ENCODE measurements around the gene GLOD5. TPM values are rescaled to one million over a fixed set of nuclear protein-coding genes. Genes with fewer than 3 reads are reported as not detected.

GLOD5 gene
- total and polyA plus RNA-seq, 2 of the 8 experiments (the other 6 are each of a cell fraction or from before 2014, with no cell fraction given) = 0.18 TPM; not detected in 1

- H2BK120ac ChIP-seq (replicated peaks; ENCODE audit: low read depth, low read length) = no peak overlapping the region
- no peaks in the 10 kb centered on the region for H4K20me1 ChIP-seq (replicated peaks in 1 of 2; ENCODE audit: control insufficient read depth in 1 of 2, insufficient read depth in 2 of 2, low read length in 2 of 2)
- H4K5ac ChIP-seq (ENCODE audit: insufficient read length, low read depth, low read length) = no peak overlapping the region
- H3K27ac ChIP-seq (ENCODE audit: low read depth, low read length) = no peak overlapping the region
- no peaks in the 10 kb centered on the region for H3K36me3 ChIP-seq (ENCODE audit: control insufficient read depth in 2 of 4, insufficient read depth in 4 of 4, low read length in 3 of 4)
- no peaks in the 10 kb centered on the region for H3K79me1 ChIP-seq (ENCODE audit: low read depth, low read length)
- H3K4me3 ChIP-seq (ENCODE audit: extremely low read depth in 1 of 4, insufficient read depth in 2 of 4, low read depth in 3 of 4, low read length in 4 of 4) = no peak overlapping the region
- no peak overlapping the region for H2AFZ ChIP-seq (ENCODE audit: low read length)
- ChIA-PET POLR2A (ENCODE audit: partially characterized antibody) (interaction anchor here (0.8 kb wide), 1 partner anchor 187 kb away, joined by 3 read pairs; no protein-coding TSS in a partner anchor), CTCF (ENCODE audit: partially characterized antibody) (no interaction called here)
- no peak overlapping the region for H3K4ac ChIP-seq (replicated peaks; ENCODE audit: insufficient read length, low read depth, low read length)
- no peaks in the 10 kb centered on the region for H3K79me2 ChIP-seq (ENCODE audit: control insufficient read depth in 1 of 2, insufficient read depth in 2 of 2, low read length in 2 of 2)
- no peaks in the 10 kb centered on the region; a peak in 1 of 7 replicates for H3K27me3 ChIP-seq (replicated peaks in 1 of 4; ENCODE audit: control insufficient read depth in 3 of 4, extremely low read depth in 1 of 4, insufficient read depth in 3 of 4, low read length in 3 of 4)
- H3K23ac ChIP-seq (ENCODE audit: insufficient read length) = no peak overlapping the region
- no peak overlapping the region for H3K9ac ChIP-seq (replicated peaks in 1 of 4; ENCODE audit: extremely low read depth in 1 of 4, low read depth in 3 of 4, low read length in 3 of 4)
- no peak overlapping the region for H3K56ac ChIP-seq (replicated peaks; ENCODE audit: insufficient read length, low read depth, low read length)
- H4K8ac ChIP-seq (ENCODE audit: extremely low read depth, insufficient read depth, low read length) = no peak overlapping the region
- no peak overlapping the region for H3K14ac ChIP-seq (ENCODE audit: insufficient read length)
- H2BK20ac ChIP-seq (ENCODE audit: low read length) = no peak overlapping the region
- FAIRE-seq (no peak), DNase-seq (ENCODE audit: low read depth in 1 of 2, low spot score in 2 of 2) (no peak)
- no peak overlapping the region for H2BK5ac ChIP-seq (ENCODE audit: low read depth, low read length)
- H4K91ac ChIP-seq (replicated peaks; ENCODE audit: insufficient read length, low read length) = no peak overlapping the region
- H2BK15ac ChIP-seq (ENCODE audit: low read length) = no peak overlapping the region
- no peaks in the 10 kb centered on the region for H3K4me1 ChIP-seq (replicated peaks in 1 of 4; ENCODE audit: control insufficient read depth in 3 of 4, insufficient read depth in 4 of 4, low read length in 3 of 4)
- no peak overlapping the region for H3K4me2 ChIP-seq (ENCODE audit: insufficient read depth in 1 of 2, low read depth in 2 of 2, low read length in 2 of 2)
- no peak overlapping the region for H2AK5ac ChIP-seq (ENCODE audit: low read depth, low read length)
- no peaks in the 10 kb centered on the region for H3K23me2 ChIP-seq (ENCODE audit: low read depth, low read length)
- H3K18ac ChIP-seq (ENCODE audit: extremely low read depth, low read length) = no peak overlapping the region
- no peaks in the 10 kb centered on the region for H3K9me3 ChIP-seq (ENCODE audit: insufficient read depth in 2 of 2, low read depth in 1 of 2, low read length in 1 of 2)
- H2BK12ac ChIP-seq (ENCODE audit: low read depth, low read length) = no peak overlapping the region
- TF ChIP-seq POU5F1 (IDR thresholded peaks at IDR 0.05; ENCODE audit: low read depth, low read length) (no peak), EZH2 (IDR thresholded peaks at IDR 0.05; ENCODE audit: low read depth, low read length, severe bottlenecking) (no peak), SUZ12 (IDR thresholded peaks at IDR 0.05; ENCODE audit: low read length) (no peak), CBX5 (IDR thresholded peaks at IDR 0.05; ENCODE audit: low read depth, low read length) (no peak), HDAC6 (IDR thresholded peaks at IDR 0.05; ENCODE audit: low read depth, low read length) (no peak), RFX5 (IDR thresholded peaks at IDR 0.05; ENCODE audit: borderline replicate concordance, low read depth, low read length) (no peak)
These were observed 32.9 kb upstream of the GLOD5 start for GRCh38 chrX:48728653-48729052.

All from H1 (cell line).